ENCODE data around the gene ANXA3.
"Not testable (repeated sequence)": the region's sequence is repeated elsewhere in the genome, so short reads cannot be mapped to it uniquely, and the experiment has no call there.

ANXA3 gene

DNA sequence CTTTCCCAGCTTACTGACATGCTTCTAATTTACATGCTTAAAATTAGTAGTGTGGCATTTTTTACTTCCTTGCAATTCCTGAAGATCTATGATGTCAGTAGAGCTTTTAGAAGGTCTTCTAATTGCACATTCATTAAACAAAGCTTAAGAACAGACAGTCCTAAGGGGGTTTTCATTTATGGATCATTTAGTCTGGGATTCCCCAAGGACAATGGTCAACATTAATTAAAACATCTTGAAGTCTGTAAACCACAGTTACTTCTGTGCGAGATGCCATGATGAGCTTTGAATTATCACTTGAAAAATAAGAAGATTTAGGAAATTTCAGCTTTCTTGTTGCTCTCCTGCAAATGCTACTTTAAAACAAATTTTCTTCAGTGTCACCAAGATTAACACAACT lies 20.2 kb downstream of the ANXA3 start:
- no peak for DNase-seq (ENCODE audit: low read depth in 2 of 2)

DNA sequence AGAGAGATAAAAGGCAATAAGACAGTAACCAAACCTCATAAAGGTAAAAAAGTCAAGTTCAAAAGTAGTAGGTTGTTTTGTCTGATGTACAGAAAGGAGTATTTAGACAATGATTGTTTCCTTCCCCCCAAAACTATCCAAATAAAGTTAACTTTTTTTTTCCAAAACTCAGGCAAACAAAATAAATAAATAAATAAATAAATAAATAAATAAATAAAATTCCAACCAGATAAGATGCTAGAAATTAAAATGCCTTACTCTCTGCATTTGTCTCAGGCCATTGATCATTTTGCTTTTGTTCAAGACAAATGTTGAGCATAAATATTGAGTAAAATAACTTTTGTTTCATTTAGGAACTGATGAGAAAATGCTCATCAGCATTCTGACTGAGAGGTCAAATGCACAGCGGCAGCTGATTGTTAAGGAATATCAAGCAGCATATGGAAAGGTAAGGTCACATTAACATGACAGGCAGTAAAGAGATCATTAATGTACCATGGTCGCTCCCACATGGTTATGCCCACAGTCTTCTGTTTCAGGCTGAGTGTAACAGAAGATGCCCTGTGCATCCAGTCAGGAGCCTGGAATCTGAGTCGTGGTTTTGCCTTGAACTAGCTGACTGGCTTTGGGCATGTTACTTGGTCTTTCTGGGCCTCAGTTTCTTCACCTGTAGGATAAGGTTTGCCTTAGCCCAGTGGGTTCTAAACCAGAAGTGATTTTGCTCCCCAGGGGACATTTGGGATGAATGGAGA lies 27.3 kb downstream of the ANXA3 start:
- no peak for DNase-seq (ENCODE audit: low read depth in 2 of 2)

DNA sequence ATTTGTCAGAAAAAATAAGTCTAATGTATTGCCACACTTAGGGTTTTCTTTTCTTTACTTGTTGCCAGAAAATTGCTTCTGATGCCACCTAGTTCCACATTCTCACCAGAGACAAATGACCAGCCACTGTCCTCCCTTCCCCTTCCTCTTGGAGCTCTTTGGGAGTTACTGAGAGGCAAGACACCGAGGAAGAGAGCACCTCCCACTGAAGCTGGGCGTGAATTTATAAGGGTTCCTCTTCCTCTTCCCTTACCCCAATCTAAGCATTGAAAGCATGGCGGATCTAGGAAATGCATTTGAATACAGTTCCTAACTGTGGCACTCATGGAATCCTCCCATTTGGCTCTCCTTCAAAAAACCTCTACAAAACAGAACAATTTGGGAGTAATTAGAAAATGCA lies 30.0 kb downstream of the ANXA3 start:
- DNase-seq (ENCODE audit: low read depth in 2 of 2) = no peak

DNA sequence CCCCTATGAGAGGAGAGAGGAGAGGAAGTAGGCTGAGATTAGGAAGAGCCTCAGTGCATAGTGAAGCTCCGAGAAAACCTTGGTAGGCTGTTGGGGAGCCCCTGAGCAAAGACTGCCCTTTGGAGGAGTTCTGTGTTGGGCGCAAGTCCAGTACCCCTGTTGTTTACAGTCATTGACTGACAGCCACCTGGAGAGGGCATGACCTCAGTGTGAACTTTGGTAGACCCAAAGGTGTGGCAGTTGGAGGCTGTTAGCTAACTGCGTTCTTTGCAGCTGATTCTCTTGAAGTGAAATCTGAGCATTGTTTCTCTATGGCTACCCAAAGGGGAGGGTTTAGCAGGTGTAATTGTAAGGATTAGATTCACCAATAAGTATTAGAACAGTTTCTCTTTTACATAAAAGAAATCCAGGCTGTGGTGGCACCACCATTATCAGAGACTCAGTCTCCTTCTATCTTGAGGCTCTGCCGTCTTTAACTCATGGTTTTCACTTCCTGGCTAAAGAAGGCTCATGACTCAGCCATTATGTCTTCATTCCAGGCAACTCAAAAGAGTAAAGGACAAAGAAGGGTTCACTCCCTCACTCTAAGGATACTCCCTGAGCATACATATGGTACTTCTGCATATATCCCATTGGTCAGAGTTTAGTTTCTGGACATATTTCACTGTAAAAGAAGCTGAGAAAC lies 33.4 kb downstream of the ANXA3 start:
- no peak for DNase-seq (ENCODE audit: low read depth in 2 of 2)

GRCh38 chr4:78585633-78586032 lies 34.1 kb downstream of the ANXA3 start:
- no peak for DNase-seq (ENCODE audit: low read depth in 2 of 2)

- DNase-seq (ENCODE audit: low read depth in 2 of 2) = no peak
These were observed 37.5 kb downstream of the ANXA3 start for GRCh38 chr4:78588894-78589545.

DNA sequence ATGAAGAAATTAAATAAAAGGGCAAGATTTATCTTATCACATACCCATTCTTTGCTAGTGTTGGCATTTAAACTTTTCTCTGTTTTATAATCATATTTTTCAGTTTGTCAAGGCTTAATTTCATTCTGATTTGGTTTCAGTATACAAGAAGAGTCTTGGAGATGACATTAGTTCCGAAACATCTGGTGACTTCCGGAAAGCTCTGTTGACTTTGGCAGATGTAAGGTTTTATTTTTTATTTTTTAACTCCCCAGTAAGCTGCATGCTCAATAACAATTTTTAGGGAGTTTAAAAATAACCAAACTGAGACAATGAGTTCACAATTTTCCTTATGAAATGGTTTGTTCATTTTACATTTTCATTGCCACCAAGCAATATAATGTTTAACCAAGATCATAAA lies 39.8 kb downstream of the ANXA3 start:
- no peak for DNase-seq (ENCODE audit: low read depth in 2 of 2)

DNA sequence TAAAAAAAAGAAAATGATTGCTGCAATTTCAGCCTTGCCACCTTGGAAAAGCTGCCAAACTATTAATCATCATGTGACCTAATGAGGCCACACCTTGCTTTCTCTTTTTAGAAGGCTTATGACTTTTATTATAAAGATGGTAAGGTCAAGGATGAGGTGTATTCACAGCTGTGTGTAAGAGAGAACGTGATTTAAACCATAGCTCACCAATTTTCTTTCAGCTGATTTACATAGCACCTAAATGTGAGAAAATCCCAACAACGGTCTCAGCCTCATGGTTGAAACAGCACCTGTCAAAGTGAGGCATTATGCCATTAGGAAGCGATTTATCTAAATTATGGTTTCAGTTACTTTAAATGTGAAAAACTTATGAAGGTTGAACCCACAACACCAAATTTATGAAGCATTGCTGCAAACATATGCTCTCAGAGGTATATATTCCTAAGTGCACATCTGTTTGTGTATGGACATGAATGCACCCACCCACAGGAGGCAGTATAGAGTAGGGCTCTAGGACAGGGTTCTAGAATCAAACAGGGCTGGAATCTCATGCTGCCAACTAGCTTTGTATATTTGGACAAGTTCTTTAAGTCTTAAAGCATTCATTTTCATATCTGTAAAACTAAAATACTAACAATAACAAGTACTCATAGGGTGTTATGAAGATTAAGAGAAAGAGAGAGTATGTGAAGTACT lies 40.7 kb downstream of the ANXA3 start:
- DNase-seq (ENCODE audit: low read depth in 2 of 2) = no peak

GRCh38 chr4:78596111-78596742 lies 44.7 kb downstream of the ANXA3 start:
- DNase-seq (ENCODE audit: low read depth in 2 of 2) = no peak

- not testable (repeated sequence) for DNase-seq (ENCODE audit: low read depth in 2 of 2)
These were observed 46.9 kb downstream of the ANXA3 start for GRCh38 chr4:78598431-78598830.

- DNase-seq (ENCODE audit: low read depth in 2 of 2) = no peak
These were observed 47.6 kb downstream of the ANXA3 start for GRCh38 chr4:78599147-78599546.

DNA sequence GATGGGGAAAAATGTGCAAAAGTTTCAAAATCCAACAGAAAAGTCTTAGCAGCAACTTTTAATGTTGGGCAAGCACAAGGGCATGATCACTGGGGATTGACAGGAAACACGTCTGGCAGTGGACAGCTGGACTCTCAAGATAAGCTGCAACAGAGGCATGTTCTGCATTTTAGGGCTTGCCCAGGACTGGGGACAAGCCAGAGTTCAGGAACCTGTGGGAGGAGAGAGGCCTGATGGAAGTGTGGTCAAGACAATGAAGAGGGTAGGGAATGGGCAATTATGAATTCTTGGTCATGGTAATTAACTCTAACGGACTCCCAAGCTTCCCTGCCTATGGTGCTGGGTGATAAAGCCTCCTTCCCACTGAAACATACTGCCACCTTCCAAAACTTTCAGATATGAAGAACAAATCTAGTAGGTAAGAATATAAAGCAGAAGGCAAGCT lies 48.4 kb downstream of the ANXA3 start:
- no peak for DNase-seq (ENCODE audit: low read depth in 2 of 2)

DNA sequence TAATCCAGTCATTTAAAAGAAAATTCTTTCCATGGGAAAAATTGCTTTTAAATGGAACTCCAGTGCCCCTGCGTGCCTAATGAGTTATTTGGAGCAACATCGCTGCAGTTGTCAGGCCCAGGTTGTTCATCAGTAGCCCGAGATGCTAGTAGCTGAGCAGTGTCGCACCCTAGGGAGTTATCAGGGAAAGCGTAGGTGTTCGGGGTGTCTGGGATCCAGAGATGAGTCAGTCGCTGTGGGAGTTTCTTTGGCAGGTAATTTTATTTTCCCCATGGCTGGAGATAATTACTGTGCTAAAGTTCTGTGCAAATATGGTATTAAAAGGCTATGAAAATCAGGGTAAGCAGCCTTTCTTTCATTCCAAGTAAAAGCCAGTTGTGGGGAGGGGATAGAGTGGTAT lies 49.4 kb downstream of the ANXA3 start:
- no peak for DNase-seq (ENCODE audit: low read depth in 2 of 2)

DNA sequence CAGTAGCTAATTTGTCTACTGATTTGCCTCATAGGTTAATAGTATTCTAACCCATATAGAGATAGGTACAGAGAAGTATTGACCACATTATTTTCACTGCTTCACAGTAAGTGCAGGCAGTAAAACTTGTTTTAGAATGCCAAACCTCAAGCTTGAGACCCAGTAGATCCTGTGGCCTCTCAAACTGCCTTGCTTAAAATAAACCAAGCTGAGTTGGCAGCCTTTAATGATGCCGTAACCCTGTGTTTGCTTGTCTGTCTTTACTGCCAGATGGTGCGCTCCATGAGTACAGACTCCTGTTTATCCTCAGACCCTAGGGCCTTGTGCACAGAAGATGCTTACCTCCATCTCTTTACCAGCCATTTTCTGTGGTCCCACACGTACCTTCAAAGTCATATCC lies 50.8 kb downstream of the ANXA3 start:
- no peak for DNase-seq (ENCODE audit: low read depth in 2 of 2)

GRCh38 chr4:78603384-78603783 lies 51.8 kb downstream of the ANXA3 start:
- no peak for DNase-seq (ENCODE audit: low read depth in 2 of 2)

GRCh38 chr4:78604988-78605387 lies 53.4 kb downstream of the ANXA3 start:
- no peak for DNase-seq (ENCODE audit: low read depth in 2 of 2)

DNA sequence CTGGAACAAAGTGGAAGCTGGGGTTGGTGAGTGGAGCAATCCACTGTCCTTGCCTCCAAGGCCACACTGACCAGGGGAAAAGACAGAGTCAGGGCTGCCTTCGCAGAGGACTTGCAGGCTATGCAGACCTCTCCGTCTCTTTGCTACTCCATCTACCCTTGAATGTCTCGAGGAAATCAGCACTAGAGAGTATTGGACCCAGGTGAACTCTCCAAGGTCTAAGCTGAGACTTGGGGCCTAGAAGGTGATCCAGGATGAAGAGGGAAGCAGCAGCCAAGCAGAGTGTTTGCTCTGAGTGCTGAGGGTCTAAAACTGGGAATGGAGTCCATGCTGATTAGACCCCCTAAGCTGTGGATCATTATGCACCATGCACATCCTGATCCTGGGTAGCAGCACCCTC lies 54.5 kb downstream of the ANXA3 start:
- no peak for DNase-seq (ENCODE audit: low read depth in 2 of 2)

- DNase-seq (ENCODE audit: low read depth in 2 of 2) = no peak
These were observed 55.0 kb downstream of the ANXA3 start for GRCh38 chr4:78606530-78607095.

- DNase-seq (ENCODE audit: low read depth in 2 of 2) = no peak
These were observed 57.1 kb downstream of the ANXA3 start for GRCh38 chr4:78608684-78609083.

GRCh38 chr4:78609580-78609979 lies 58.0 kb downstream of the ANXA3 start:
- DNase-seq (ENCODE audit: low read depth in 2 of 2) = no peak

DNA sequence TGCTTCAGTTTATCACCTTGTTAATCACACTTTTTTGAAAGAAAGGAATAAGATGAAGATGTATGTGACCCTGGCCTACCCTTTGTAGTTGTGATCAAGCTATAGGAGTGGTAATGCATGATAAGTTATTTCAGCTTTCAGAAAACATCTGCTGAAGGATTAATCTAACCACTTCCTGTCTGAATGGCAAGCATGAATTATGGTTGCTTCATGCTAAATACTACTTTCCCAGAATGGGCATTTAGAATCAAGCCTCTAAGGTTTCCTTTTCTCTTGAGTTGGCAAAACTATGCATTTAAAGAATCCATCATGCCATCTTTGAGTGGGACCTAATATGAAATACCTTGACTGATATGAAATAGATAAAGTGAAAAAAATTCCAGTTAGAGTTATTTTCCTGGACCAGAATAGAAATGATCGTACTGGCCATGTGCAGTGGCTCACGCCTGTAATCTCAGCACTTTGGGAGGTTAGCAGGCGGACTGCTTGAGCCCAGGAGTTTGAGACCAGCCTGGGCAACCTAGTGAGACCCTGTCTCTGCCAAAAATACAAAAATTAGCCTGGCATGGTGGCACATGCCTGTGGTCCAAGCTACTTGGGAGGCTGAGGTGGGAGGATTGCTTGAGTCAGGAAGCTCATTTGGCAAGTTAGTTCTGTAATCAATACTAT lies 59.1 kb downstream of the ANXA3 start:
- no peak for DNase-seq (ENCODE audit: low read depth in 2 of 2)
